Measurements from ENCODE around the gene NCOA5.

The NCOA5 gene

DNA sequence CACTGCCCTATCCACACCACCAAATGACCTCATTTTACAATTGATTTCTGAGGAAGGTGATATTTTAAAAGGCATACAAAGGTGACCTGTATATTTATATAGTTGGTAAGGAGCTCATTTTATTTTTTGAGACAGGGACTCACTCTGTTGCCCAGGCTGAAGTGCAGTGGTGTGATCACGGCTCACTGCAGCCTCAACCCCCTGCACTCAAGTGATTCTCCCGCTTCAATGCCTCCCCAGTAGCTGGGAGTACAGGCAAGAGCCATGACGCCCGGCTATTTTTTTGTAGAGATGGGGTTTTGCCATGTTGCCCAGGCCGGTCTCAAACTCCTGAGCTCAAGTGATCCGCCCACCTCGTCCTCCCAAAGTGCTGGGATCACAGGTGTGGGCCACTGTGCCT, 13.0 kb downstream of the NCOA5 start:
- TF ChIP-seq ZFX (IDR thresholded peaks at IDR 0.05): no peak
- TF ChIP-seq, protein P1, sequence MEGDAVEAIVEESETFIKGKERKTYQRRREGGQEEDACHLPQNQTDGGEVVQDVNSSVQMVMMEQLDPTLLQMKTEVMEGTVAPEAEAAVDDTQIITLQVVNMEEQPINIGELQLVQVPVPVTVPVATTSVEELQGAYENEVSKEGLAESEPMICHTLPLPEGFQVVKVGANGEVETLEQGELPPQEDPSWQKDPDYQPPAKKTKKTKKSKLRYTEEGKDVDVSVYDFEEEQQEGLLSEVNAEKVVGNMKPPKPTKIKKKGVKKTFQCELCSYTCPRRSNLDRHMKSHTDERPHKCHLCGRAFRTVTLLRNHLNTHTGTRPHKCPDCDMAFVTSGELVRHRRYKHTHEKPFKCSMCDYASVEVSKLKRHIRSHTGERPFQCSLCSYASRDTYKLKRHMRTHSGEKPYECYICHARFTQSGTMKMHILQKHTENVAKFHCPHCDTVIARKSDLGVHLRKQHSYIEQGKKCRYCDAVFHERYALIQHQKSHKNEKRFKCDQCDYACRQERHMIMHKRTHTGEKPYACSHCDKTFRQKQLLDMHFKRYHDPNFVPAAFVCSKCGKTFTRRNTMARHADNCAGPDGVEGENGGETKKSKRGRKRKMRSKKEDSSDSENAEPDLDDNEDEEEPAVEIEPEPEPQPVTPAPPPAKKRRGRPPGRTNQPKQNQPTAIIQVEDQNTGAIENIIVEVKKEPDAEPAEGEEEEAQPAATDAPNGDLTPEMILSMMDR (conservative IDR thresholded peaks at IDR 0.05): no peak
- no peak overlapping the region for H3K27ac ChIP-seq

DNA sequence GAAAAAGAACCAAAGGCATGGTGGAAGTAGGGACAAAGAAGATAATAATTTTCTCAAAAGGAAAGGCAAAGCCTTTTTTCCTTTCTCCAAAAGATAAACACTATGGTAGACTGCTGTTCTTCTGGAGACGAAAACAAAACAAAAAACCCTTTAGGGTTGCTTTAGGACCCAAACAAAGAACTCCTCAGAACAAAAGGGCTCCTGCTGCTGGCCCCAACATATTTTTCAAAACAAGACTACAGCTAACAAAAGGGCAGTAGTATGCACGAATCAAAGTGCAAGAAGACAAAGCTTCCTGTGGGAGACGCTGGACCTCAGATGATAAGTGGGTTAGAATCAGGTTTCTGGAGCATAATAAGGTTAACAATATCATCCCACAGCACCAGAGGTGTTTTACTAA, 15.8 kb downstream of the NCOA5 start:
- TF ChIP-seq, protein P1 (conservative IDR thresholded peaks at IDR 0.05): no peak
- no peak for TF ChIP-seq ZFX (IDR thresholded peaks at IDR 0.05)
- no peak overlapping the region for H3K27ac ChIP-seq

DNA sequence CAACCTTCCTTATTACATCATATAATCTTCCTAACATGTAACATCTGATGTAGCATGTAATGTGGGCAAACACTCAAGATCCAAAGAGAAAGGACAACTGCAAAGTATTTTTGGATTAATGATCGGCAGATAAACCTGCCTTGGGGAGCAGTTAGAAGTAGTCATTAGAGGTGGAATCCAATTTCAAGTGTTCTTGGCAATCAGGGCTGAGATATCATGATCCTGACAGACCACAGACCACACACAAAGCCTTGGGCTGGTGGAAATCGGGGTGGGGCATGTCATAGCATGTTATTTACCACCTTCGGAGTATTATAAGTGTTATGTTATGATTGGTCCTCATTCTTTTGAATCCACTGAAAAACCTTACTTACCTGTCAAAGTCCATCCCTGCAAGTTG, 16.3 kb downstream of the NCOA5 start:
- H3K27ac ChIP-seq: no peak overlapping the region
- TF ChIP-seq, protein P1 (conservative IDR thresholded peaks at IDR 0.05): no peak
- no peak for TF ChIP-seq ZFX (IDR thresholded peaks at IDR 0.05)

DNA sequence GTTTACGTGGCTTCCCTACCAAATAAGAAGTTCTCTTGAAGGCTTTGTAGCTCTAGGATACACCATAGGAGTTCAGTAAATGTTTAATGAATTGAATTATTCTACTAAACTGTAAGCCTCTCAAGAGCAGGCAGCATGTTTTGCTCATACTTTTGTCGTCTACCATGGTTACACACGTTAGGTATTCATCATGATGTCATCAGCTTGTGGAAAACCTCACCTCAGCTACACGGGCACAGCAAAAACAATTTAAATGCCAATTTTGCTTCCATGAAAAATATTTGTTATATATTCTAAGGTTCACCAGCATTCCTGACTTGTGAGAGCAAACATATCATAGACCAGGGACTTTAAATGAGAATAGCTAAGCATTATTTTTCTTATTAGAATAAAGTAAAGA, 16.7 kb downstream of the NCOA5 start:
- TF ChIP-seq ZFX (IDR thresholded peaks at IDR 0.05): no peak
- TF ChIP-seq, protein P1 (conservative IDR thresholded peaks at IDR 0.05): no peak
- no peak overlapping the region for H3K27ac ChIP-seq

DNA sequence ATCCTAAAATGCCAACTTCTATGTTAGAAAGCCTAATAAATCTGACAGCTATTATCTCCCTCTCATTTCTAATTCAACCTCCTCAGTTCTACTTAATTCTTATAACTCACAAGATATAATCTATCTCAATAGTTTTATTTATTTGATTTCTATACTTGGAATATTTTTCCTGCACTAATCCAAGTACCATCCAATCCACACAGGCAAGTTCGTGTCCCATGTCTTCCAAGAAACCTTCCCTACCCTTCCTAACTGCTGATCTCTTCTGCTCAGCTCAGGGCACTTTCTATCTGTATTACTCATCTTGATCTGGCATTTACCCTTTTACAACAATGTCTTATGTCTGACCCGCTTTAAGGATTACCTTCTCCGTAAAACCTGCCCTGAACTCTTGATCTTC, 18.2 kb downstream of the NCOA5 start:
- H3K27ac ChIP-seq: no peak overlapping the region
- TF ChIP-seq ZFX (IDR thresholded peaks at IDR 0.05): no peak
- TF ChIP-seq, protein P1 (conservative IDR thresholded peaks at IDR 0.05): no peak

DNA sequence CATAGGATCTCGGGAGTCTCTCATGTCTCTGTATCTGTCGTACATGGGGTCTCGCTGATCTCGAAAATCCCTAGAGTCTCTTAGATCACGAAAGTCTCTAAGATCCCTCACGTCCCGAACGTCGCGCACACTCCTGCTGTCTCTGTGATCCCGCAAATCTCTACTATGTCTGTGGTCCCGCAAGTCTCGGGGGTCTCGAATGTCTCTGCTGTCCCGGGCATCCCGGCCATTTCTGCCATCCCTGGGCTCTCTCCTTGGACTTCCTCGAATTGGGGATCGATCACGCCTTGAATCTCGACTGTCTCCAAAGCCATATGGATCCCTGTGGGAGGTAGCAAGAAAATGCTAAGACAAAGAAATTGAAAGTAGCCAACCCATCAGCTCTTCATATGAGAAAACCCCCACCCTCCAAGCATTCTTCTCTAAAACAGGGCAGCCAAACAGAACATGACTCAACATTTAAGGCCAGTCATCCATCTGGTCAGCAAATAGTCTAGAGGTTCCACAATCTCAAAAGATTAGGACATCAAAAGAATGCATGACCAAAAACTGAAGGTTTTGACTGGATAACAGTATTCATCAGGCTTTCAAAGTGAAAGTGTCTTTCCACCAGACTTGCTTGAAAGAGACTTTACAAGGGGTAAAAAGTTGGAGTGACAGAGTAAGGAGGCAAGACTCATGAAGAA, 19.4 kb downstream of the NCOA5 start:
- TF ChIP-seq ZFX (IDR thresholded peaks at IDR 0.05): no peak
- TF ChIP-seq, protein P1 (conservative IDR thresholded peaks at IDR 0.05): no peak
- no peak overlapping the region for H3K27ac ChIP-seq

DNA sequence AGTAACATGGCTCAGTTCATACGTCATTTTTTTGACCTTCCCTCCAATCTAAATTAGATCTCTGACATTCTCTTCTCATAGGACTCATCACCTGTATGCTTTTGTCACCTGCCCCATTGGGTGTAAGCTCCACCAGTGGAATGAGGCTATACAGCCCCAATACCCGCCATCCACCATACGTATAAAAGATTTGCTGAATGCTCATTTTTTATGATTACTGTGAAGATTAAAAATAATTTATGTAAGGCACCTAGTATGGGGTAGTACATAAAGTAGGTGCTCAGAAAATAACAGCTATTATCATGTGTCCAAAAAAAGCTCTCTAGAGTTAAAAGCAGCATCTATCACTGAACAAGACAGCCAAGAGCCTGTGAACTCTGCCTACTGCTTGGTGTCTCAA, 24.1 kb downstream of the NCOA5 start:
- H3K27ac ChIP-seq: no peak overlapping the region
- no peak for TF ChIP-seq ZFX (IDR thresholded peaks at IDR 0.05)
- TF ChIP-seq, protein P1 (conservative IDR thresholded peaks at IDR 0.05): no peak
